GM12875 (cell line): ENCODE data around the gene PODNL1.

Source experiments
- H3K4me3 ChIP-seq: one replicate; pipeline ENCODE4 v1.5.1; 2011; ENCODE audit warnings: low read depth, low read length, control low read depth
- CTCF ChIP-seq: IDR thresholded peaks from 2 replicates; pipeline ENCODE4 v1.5.1; 2011; ENCODE audit warnings: low read depth, mild to moderate bottlenecking, control low read depth, inconsistent platforms, low read length, moderate library complexity, borderline replicate concordance; ENCODE audit not compliant: insufficient read depth

PODNL1 gene

DNA sequence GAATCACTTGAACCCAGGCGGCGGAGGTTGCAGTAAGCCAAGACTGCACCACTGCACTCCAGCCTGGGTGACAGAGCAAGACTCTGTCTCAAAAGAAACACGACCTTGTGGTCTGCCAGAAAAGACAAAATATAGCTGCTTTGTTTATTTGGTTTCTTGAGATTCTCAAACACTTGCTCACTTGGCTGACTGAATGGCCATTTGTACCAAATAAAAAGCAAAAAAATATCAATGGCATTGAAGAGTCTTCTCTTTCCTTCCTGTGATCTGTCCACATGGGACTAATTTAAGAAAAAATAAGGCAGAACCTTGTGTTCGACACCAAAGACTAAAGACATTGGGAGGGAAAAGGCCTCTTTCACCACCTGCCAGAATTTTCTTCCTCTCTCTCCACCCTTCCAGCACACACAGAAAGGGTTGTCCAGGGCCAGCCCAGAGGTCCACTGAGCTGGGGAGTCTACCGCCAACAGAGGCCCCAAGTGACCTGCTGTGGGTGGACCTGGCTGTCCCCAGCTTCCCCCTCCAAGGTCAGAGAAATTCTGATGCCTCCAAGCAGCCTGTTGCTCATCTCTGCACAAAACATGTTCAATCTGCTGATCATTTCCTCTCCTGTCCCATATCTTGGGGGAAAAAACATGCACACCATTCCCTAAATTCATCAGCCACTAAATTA, 38.2 kb downstream of the PODNL1 start:
- no peak overlapping the region for H3K4me3 ChIP-seq
- no peak for TF ChIP-seq CTCF

GRCh38 chr19:13899393-13899792, 38.8 kb downstream of the PODNL1 start:
- no peak for TF ChIP-seq CTCF
- H3K4me3 ChIP-seq, result no peak overlapping the region

DNA sequence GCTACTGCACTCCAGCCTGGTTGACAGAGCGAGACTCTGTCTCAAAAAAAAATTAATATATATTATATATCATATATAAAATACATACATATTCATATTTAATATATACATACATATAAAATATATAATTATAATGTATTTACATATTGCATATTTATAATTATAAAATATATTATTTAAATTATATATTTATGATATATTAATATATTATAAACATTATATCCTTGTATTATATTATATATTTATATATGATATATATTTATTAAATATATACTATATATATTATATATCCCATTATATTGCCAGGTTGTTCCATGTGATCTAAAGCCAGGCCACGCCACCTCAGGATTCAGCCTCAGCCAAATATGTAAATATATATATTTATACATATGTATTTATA, 42.0 kb downstream of the PODNL1 start:
- no peak for TF ChIP-seq CTCF

DNA sequence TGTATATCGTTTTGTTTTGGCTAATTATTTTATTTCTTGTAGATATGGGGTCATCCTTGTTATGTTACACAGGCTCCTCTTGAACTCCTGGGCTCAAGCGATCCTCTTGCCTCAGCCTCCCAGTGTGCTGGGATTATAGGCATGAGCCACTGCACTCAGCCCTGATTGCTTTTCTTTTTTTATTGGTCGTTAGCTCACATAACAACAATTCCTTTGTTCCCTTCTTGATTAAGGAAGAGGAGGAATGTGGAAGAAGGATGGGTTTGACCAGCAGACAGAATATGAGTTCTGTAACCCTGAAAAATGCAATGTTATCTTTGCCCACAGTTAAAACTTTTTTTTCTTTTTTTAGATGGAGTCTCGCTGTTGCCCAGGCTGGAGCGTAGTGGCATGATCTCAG, 43.7 kb downstream of the PODNL1 start:
- H3K4me3 ChIP-seq, result no peak overlapping the region
- no peak for TF ChIP-seq CTCF

More for the DNA sequence above, 42.0 kb downstream of the PODNL1 start:
- no peak overlapping the region for H3K4me3 ChIP-seq

- H3K4me3 ChIP-seq, result no peak overlapping the region
- TF ChIP-seq CTCF, result no peak
Observed at GRCh38 chr19:13892870-13893269, 45.3 kb downstream of the PODNL1 start.

DNA sequence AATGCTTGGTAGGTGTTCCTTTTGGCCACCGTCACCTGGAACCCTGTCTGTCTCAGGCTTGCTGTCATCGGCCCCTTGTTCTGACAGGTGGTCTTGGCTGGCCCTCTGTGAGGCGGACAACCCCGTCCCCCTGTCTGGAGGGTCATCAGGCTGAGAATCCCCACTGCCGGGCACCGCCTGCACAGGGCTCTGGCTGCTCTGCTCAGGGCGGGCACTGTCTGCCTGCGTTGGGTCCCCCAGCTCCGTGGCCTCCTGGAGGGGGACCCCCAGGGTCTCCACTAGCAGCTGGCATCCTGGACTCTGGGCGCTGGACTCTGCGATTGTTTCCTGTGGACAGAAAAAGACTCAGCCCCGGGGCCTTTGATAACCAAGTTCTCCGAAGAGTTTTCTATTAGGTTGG, 48.1 kb downstream of the PODNL1 start:
- TF ChIP-seq CTCF, result no peak
- H3K4me3 ChIP-seq, result no peak overlapping the region

GRCh38 chr19:13888281-13888680, 49.9 kb downstream of the PODNL1 start:
- no peak overlapping the region for H3K4me3 ChIP-seq
- TF ChIP-seq CTCF, result no peak
